Measurements from ENCODE around the gene SLC2A3.
"Not testable (repeated sequence)": the region's sequence is repeated elsewhere in the genome, so short reads cannot be mapped to it uniquely, and the experiment has no call there.

The SLC2A3 gene

DNA sequence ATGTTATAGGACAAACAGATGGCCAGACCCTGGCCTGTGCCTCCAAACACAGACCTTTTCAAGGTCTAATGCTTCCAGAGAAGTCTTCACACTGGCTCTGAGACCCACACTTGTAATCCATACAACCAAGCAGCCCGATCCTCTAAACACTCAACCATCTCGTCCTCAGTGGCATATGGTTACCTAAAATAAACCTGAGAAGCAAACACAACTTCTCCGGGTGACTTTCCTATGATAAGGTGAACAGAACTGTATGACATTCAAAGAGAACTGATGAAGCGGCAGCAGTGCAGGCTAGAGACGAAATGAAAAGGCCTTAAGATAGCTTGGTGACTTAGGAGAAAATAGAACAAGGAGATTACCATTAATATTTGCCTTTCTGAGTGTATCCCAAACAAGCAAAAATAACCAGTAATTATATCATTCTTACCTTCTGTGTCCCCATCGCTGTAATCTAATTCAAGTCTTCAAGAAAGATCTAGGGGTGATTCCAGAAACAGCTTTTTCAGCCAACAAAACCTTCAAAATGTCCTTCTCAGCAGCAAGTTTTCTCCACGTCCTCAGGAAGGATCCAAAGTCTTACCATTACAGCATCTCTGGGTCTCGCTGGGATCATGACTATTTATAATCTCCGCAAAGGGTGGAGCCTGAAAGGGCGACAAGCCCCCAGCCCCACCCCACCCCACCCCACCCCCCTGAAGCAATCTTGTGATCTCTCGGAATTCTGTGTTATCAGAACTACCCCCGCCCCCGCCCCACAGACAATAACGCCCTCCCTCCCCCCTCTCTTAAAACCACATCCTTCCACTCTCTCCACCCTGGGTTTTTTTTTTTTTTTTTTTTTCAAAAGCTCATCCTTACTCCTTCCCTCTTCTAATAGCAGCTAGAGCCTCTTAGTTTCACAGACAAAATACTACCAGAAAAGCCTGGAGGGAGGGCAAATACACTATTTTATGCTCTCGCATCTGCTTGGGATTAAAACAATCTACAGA, at the start of gene SLC2A3:
Gene SLC2A3, minus strand, starts transcription at position 598 of the 992 bp plus-strand sequence. Its CDS starts 153 bp downstream, at position 445.
- FAIRE-seq: peak; percentile 41

DNA sequence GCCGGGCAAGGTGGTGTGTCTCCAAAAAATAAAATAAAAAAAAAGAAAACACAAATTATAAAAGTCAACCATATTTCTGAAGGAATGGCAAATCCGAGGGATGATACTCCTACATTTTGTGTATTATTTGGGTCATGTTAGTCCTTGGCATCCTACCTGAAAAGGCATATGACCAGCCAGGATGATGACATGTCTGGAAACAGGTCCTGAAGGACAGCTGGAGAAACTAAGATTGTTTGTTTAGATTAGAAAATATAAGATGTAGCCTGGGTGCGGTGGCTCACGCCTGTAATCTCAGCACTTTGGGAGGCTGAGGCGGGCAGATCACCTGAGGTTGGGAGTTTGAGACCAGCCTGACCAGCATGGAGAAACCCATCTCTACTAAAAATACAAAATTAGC, 48.9 kb upstream of the SLC2A3 start:
- FAIRE-seq: no peak

DNA sequence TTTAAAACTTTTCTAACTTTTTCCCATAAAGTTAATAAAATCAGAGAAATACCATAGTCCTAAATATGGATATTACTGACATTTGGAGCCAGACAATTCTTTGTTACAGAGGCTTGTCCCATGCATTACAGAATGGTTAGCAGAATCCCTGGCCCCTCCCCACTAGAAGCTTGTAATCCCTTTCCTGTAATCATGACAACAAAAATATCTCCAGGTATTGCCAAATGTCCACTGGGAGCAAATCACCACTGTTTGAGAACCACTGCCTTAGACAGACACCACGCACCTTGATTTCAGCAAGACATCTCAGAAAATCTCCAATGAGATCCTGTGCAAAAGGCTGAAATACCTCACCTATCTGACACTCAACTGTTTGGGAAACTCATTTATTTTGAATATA, 47.5 kb upstream of the SLC2A3 start:
- not testable (repeated sequence) for FAIRE-seq

DNA sequence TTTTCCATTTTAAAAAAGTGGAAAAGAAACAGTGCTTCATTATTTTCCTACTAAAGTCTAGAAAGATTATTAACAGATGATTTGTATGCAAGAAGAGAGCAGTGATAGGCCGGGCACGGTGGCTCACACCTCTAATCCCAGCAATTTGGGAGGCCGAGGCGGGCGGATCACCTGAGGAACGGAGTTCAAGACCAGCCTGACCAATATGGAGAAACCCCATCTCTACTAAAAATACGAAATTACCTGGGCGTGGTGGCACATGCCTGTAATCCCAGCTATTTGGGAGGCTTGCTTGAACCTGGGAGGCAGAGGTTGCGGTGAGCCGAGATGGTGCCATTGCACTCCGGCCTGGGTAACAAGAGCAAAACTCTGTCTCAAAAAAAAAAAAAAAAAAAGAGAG, 47.0 kb upstream of the SLC2A3 start:
- not testable (repeated sequence) for FAIRE-seq

DNA sequence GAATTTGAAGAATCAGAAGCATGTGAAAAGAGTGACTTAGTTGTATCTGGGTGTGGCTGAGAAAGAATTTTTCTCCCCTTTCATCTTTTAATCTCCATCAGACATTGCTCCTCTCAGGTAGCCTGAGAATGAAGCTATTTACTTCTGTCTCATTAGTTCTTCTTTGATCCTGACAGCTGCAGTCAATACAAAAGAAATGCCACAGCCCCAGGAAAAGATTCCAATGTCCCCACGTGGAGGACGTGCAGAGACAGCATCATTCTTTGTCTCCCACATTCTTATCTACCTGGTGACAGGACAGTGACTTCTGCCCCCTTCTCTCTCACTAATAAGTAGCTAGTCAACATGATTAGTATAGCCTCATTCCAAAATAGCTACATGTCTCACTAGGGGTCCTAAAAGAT, 46.3 kb upstream of the SLC2A3 start:
- FAIRE-seq: not testable (repeated sequence)

DNA sequence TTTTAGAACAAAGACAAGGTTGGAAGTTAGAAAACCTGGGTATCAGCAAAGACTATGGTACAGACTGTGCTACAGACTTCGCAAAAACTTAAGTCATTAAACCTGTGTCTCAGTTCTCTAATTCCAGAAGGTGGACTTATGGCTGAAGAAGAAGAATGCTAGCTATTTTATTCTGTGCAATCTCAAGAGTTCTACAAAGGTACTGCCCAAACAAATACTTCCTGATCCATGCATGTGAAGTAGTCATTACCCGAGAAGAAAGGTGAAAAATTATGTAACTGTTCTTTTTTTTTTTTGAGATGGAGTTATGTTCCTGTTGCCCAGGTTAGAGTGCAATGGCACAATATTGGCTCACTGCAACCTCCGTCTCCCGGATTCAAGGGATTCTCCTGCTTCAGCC, 45.5 kb upstream of the SLC2A3 start:
- FAIRE-seq: no peak

DNA sequence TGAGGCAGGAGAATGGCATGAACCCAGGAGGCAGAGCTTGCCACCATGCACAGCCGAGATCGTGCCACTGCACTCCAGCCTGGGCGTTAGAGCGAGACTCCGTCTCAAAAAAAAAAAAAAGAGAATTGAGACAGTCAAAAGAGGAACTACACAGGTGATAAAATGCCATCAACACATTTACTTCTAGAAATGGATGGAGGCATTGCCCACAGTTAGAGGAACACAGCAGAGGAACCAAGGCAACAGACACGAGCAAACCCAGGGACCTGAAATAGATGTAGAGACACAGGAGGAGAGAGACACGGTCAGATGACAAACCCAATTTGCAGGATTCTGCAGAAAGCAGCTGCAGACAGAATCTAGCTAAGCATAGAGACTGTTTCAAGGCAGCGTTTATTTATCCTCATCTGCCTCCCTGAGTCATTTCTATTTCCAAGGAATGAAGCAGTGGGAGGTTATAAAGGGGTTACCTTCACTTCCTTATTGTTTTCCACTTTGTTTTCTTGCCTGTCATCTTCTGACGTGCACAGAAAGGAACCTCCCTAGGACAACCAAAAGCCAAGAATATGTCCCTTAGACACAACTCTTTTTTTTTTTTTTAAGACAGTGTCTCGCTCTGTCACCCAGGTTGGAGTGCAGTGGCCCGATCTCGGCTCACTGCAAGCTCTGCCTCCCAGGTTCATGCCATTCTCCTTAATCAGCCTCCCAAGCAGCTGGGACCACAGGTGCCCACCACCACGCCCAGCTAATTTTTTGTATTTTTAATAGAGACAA, 41.6 kb upstream of the SLC2A3 start:
- FAIRE-seq: not testable (repeated sequence)

DNA sequence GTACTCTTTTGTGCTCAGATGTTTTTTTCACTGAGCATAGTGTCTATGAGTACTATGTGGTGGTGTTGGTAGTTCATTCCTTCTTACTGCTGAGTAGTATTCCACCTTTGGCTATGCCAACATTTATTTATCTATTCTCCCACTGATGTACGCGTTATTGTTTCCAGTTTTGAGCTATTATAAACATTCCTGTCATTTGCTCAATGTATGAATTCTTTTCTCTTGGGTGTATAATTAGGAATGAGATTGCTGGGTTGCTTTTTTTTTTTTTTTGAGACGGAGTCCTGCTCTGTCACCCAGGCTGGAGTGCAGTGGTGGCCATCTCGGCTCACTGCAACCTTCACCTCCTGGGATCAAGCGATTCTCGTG, 37.5 kb upstream of the SLC2A3 start:
- no peak for FAIRE-seq

DNA sequence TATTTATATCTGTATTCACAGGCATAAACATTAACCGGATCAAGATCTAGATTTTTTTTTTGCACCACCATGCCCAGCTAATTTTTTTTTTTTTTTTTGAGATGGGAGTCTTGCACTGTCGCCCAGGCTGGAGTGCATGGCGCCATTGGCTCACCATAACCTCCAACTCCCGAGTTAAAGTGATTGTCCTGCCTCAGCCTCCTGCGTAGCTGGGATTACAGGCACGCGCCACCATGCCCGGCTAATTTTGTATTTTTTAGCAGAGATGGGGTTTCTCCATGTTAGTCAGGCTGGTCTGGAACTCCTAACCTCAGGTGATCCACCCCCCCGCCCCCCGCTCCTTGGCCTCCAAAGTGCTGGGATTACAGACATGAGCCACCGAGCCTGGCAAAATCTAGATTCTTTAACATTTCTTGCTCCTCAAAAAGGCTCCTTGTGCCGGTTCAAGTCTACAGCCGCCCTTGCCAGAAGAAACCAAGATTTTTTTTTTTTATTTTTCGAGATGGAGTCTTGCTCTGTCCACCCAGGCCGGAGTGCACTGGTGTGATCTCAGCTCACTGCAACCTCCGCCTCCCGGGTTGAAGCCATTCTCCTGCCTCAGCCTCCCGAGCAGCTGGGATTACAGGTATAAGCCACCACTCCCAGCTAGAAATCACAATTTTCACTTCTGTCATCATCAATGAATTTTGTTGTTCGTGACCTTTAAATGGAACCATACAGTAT, 36.9 kb upstream of the SLC2A3 start:
- FAIRE-seq: no peak

DNA sequence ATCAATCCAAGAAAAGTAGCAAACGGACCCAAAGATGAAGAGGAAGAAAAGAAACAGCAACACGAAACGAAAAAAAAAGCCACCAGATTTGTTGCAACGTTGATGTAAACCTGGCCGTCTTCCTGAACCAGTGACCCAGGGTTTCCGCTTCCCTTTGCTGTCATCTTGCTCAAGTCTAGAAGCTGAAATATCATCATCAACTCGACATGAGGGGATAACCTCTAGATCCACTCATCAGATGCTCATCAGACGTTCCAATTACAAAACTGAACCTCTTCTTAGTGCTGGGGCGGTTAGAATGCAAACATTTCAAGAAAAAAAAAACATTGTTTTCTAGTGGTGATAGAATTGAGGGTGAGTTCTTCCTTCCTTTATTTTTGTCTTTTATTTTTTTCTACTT, 36.3 kb upstream of the SLC2A3 start:
- FAIRE-seq: not testable (repeated sequence)

DNA sequence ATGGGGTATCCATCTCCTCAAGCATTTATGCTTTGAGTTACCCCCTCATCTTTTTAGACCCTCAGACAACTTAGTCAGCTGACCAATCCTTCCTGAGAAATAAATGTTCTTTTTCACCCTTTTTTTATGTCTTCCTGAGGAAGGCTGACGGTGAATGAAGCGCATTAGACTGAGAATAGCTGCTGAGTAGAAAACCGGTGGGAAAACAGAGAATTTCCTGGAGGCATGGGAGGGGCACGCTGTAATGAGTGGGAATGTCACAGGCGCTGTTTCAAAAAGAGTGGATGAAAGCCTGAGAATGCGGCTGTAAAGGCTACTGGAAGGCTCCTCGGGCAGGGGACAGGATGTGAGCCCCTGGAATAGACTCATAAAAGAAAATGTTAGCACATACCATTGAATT, 35.8 kb upstream of the SLC2A3 start:
- not testable (repeated sequence) for FAIRE-seq

DNA sequence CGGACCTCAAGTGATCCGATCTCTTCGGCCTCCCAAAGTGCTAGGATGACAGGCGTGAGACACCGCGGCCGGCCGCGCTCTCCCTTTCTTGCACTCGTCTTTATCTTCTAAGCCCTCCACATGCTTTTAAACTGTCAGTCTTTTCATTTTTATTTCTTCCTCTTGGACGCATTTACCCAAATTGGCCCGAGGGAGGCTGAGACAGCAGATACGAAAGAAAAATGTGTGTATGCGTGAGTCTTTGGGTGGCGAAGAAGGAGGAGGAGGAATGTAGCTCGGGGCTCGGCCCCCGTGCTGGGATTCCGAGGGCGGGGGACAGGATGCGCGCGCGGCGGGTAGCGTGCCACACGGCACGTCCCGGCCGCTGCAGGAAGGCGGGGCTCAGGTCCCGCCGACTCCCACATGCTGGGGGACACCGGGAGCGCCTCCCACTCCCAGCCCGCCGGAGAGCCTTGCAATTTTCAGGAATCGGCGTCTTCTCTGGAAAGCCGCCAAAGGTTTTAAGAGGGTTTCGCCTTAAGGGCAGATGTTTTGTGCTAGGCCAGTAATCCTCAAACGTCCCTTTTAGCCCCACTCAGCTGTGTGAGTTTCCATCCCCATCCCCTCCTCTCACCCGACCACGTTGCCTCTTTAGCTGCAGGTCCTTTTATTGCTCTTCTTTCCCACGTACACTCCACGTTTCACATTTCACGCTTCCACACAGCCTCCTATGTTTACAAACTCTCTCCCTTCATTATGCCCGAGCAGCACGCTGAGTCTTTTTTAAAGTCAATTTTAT, 34.7 kb upstream of the SLC2A3 start:
- peak; percentile 75 for FAIRE-seq

DNA sequence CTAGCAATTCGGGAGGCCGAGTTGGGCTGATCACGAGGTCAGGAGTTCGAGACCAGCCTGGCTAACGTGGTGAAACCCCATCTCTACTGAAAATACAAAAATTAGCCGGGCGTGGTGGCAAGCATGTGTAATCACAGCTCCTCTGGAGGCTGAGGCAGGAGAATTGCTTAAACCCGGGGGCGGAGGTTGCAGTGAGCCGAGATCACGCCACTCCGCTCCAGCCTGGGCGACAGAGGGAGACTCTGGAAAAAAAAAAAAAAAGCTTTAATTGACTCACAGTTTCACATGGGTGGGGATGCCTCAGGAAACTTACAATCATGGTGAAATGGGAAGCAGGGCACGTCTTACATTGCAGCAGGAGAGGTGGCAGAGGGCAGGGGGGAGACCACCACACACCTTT, 30.6 kb upstream of the SLC2A3 start:
- FAIRE-seq: no peak

DNA sequence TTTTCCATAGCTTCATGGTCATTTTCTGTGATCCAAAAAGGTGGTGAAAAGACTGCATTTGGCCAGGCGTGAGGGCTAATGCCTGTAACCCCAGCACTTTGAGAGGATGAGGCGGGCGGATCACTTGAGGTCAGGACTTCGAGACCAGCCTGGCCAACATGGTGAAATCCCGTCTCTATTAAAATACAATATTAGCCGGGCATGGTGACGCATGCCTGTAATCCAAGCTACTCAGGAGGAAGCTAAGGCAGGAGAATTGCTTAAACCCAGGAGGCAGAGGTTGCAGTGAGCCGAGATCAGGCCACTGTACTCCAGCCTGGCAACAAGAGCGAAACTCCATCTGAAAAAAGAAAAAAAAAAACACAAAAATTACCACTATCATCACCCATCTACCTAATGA, 28.7 kb upstream of the SLC2A3 start:
- FAIRE-seq: not testable (repeated sequence)

DNA sequence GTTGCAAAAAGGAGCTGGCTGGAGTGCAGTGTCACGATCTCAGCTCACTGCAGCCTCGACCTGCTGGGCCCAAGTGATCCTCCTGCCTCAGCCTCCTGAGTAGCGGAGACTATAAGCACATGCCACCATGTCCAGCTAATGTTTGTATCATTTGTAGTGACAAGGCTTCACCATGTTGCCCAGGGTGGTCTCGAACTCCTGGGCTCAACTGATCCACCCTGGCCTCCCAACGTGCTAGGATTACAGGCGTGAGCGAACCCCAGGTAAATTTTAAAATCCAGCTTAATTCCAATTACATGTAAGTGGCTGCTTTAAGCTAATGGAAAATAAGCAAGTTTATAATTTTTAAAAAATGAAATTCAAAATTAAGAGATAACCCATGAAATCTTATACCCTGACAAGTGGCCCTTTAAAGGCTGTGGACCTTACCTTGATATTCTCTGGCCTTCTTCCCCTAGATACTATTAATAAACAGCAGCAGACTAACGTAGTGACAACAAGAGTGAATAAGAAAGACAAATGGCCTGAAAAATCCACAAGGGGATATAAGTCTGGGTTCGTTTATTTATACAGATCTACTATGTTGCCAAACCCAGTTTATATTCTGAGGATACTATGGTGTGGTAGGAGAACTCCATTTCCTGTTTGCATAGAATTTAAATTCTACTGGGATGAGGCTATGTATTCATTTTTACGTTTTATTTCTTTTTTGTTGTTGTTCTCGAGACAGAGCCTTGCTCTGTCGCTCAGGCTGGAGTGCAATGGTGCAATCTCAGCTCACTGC, 25.6 kb upstream of the SLC2A3 start:
- no peak for FAIRE-seq

DNA sequence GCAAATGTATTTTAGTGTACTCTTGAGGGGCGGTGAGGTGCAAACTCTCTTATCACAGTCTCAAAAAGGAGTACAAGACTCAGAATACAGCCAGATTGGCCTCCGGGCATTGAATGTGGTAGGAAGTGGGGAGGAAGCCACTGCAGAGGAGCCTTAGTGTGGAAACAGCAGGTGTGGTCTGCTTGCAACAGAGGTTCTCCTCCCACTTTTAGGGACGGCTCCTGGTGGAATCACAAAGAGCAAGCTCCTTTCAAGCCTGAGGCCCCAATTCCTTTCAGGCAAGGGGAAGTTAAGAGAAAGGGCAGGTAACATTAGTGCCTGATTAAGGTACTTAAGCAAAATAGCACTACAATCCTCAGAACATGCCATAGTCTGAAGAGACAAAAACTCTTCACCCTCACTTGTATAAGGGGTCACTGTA, 23.7 kb upstream of the SLC2A3 start:
- no peak for FAIRE-seq

DNA sequence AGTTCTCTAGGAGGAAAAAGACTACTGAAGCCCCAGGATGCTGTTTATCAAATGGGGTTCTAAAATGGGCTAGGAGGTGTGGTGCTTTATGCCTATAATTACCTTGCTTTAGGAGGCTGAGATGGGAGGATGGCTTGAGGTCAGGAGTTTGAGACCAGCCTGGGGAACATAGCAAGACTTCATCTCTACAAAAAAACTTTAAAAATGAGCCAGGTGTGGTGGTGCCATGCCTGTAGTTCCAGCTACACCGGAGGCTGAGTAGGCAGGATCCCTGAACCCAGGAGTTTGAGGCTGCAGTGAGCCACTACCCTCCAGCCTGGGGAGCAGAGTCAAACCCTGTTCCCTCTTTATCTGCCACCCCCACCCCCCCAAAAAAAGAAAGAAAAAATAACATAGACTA, 23.3 kb upstream of the SLC2A3 start:
- FAIRE-seq: no peak

DNA sequence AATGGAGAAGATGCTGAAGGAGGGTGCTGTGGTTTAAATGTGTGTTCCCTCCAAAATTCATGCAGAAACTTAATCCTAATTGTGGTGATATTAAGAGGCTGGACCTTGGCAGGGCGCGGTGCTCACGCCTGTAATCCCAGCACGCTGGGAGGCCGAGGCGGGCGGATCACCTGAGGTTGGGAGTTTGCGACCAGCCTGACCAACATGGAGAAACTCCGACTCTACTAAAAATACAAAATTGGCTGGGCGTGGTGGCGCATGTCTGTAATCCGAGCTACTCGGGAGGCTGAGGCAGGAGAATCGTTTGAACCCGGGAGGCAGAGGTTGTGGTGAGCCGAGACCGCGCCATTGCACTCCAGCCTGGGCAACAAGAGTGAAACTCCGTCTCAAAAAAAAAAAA, 18.9 kb upstream of the SLC2A3 start:
- FAIRE-seq: not testable (repeated sequence)

DNA sequence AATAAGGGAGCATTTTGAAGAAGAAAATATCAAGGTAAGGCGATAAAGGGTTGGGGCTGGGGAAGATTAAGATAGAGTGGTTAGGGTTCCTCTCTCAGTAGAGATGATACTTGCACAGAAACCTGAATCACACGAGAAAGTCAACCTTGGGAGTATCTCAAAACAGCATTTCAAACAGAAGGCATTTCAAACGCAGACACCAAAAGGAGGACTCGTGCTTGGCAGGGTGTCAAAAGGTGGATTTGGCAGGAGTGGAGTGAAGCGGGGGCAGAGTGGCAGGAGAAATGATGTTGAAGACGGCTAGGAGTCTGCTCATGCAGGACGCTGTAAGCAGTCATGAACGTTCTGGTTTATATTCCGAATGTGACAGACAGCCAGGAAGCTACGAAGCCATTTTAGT, 18.4 kb upstream of the SLC2A3 start:
- not testable (repeated sequence) for FAIRE-seq

DNA sequence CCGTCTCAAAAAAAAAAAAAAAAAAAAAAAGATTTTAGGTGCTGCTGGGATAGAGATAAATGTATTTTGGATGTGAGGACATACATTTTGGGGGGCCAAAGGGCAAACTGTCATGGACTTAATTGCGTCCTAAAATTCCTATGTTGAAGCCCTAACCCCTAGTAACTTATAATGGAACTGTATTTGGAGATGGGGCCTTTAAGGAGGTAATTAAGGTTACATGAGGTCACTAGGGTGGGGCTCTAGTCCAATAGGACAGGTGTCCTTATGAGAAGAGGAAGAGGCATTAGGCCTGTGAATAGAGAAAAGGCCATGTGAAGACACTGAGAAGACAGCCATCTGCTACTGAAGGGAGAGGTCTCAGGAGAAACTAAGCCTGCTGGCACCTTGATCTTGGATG, 17.9 kb upstream of the SLC2A3 start:
- FAIRE-seq: not testable (repeated sequence)

DNA sequence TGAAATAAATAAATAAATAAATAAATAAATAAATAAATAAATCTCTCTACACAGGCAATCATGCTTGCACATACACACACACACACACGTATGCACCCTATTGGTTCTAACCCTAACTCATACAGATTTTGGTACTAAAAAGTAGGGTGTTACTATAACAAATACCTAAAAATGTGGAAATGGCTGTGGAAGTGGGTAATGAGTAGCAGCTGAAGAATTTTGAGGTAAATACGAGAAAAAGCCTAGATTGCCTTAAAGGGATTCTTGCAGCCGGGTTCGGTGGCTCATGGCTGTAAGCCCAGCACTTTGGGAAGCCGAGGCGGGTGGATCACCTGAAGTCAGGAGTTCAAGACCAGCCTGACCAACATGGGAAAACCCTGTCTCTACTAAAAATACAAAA, 15.7 kb upstream of the SLC2A3 start:
- no peak for FAIRE-seq
